GM12872 (cell line): Measurements from ENCODE around the gene MPV17.

Experiments used
- TF ChIP-seq, protein P1 (sequence below): IDR thresholded peaks from 3 replicates; pipeline ENCODE4 v1.5.1; 2011; ENCODE audit warnings: low read depth, mild to moderate bottlenecking, low read length, moderate library complexity; ENCODE audit not compliant: insufficient read depth

Gene MPV17

DNA sequence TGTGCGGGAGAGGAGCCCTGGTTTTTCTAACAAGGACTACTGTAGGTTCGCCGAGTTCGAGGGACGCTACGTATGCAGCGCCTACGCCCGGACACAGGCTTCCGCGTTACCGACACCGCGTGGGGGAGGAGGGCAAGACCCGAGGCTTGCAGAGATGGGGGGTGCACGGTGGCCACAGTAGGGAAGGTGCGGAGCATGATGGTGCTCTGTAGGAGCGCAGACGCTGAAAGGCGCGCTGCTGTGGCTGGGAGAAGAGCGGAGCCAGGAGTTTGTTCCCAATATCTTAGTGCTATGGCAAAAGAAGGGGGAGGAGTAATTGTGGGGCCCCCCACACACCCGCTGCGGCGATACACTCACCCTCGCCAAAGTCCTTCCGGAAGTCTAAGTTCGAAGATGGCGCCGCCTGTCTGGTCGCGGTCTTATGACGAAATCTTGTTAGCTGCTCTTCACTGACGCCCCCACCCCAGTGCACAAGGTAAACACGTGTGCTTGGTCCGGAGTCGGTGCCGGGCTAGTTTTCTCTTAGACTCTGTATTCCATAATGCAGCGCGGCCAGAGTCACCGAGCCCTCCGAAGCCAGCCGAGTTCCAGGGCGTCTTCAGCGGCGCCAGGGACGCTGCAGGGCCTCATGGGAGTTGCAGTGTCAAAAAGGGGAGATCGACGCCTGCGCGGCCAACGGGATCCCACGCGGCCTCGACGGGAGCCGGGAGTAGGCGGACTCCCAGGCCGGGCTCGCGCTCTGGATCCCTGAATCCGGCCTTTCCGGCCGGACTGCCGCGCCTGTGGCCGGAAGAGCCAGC is 33.7 kb upstream of the MPV17 start, which contains the start of gene GTF3C2:
GTF3C2 (minus strand) TSS at position 383 of the 800 bp plus-strand sequence. CDS start 13,210 bp downstream, outside the sequence.
- TF ChIP-seq, protein P1, sequence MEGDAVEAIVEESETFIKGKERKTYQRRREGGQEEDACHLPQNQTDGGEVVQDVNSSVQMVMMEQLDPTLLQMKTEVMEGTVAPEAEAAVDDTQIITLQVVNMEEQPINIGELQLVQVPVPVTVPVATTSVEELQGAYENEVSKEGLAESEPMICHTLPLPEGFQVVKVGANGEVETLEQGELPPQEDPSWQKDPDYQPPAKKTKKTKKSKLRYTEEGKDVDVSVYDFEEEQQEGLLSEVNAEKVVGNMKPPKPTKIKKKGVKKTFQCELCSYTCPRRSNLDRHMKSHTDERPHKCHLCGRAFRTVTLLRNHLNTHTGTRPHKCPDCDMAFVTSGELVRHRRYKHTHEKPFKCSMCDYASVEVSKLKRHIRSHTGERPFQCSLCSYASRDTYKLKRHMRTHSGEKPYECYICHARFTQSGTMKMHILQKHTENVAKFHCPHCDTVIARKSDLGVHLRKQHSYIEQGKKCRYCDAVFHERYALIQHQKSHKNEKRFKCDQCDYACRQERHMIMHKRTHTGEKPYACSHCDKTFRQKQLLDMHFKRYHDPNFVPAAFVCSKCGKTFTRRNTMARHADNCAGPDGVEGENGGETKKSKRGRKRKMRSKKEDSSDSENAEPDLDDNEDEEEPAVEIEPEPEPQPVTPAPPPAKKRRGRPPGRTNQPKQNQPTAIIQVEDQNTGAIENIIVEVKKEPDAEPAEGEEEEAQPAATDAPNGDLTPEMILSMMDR, result no peak

DNA sequence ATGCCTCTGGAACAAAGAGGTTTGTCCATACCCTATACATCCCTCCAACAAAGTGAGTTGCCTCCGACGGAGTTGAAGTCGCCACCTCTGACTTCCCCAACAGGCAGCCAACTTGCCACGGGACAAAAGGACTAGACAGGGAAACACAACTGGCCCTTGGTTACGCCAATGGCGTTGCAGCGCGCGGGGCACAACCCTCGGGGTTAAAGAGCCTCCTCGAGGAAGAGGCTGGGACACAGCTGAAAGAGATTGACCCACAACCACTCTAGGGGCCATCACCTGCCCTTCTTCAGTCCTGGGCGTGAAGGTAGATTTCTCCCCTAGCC is 33.1 kb upstream of the MPV17 start:
- TF ChIP-seq, protein P1, result no peak

DNA sequence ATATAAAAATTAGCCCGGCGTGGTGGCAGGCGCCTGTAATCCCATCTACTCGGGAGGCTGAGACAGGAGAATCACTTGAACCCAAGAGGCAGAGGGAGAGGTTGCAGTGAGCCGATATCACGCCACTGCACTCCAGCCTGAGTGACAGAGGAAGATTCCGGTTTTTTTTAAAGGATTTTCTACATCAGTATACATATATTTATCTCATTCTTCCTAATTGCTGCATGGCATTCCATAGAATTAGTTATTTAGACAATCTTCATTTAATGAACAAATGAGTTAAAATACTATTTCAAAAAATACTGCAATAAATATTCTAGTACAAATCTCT is 31.7 kb upstream of the MPV17 start:
- TF ChIP-seq, protein P1, result no peak

DNA sequence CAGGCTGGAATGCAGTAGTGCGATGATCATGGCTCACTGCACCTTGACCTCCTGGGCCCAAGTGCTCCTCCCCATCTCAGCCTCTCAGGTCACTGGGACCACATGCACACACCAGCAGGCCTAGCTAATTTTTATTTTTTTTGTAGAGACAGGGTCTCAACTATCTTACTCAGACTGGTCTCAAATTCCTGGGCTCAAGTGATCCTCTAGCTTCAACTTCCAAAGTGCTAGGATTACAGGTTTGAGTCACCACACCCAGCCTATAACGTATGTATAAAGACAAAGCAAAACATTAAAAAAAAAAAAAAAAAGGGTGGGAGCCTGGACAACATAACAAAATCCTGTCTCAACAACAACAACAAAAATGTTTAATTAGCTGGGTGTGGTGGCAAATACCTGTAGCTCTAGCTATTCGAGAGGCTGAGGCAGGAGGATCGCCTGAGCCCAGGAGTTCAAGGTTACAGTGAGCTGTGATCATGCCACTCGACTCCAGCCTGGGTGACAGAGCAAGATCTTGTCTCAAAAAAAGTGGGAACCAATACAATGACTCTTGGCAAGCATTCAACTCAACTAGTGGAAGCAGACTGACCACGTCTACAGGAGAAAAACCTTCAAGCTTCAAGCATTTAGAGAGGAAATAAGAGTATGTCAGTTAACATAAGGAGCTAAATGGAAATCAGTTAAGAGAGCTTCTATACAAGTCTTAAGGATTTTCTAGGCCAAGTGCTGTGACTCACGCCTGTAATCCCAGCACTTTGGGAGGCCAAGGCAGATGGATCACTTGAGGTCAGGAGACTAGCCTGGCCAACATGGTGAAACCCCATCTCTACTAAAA is 31.1 kb upstream of the MPV17 start:
- TF ChIP-seq, protein P1, result no peak

DNA sequence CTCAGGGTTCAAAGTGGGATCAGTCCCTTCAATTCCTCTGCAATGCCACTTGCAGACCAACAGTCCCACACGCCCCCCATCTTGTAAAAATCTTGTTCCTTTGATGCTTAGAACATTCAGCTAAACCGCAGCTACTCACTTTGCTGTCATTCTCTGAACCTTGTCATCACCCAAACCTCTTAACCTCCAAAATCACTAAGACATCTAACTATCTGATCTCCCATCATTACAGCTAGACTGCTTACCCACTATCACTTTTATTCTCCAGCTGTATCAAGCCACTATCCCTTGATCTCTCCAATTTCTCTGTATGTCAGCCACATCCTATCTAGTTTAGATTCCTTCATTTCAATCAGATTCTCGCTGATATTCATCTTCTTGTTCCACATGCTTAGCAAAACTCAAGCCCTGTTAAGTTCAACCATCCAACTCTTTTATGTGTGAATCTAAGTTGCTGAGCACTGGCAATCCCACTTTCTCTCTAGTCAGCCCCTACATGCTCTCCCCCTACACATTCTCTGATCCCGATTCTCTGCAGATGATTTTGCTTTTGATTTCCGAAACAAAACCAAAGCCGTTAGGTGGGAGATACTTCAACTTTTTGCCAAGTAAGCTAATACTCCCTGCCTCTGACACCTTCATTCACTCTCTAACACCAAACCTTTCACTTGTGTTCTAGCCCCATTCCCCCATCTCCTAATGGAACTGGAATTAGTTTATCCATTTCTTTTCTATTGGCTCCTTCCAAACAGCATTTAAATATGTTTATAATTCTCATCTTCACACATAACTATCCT is 29.1 kb upstream of the MPV17 start:
- TF ChIP-seq, protein P1, result no peak

DNA sequence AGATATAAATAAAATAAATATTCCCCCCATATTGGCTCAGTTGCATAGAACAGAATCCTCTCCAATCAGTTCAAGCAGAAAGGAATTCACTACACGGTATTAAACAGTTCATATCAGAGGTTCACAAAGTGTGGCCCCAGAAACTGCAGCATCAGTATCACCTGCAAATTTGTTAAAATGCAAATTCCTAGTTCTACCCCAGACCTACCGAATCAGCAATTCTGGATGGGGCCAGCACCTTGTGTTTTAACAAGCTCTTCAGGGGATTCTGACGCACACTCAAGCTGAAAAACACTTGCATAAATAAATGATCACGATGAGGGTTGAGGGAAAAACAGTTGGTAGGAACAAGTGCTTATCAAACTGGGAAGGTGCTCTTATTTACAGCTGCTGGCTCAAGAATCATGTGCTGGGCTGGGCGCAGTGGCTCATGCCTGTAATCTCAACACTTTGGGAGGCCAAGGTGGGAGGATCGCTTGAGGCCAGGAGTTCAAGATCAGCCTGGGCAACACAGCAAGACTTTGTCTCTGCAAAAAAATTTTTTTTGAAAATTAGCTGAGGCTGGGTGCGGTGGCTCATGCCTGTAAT is 27.3 kb upstream of the MPV17 start:
- TF ChIP-seq, protein P1, result no peak

DNA sequence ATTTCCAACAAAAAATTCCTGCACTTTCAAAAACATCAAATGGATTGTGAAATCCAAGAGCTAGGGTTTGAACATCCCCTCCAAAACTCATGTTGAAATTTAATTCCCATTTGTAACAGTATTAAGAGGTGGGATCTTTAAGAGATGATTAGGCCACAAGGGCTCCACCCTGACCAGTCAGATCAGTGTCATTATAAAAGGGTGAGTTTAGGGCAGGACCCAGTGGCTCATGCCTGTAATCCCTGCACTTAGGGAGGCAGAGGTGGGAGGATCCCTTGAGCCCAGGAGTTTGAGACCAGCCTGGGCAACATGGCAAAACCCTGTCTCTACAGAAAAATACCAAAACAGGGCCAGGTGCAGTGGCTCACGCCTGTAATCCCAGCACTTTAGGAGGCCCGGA is 24.7 kb upstream of the MPV17 start:
- TF ChIP-seq, protein P1, result no peak
